NCI-H1930 (cell line): ENCODE measurements around the gene USP31.
"Not testable (repeated sequence)": the region's sequence is repeated elsewhere in the genome, so short reads cannot be mapped to it uniquely, and the experiment has no call there.

Experiments used
- DNase-seq, 2 experiments: peaks; one replicate each; lab custom pipeline; 2025; lab: John Stamatoyannopoulos, UW

USP31 gene

GRCh38 chr16:23160082-23160481, 10.8 kb upstream of the USP31 start:
- DNase-seq: no peak

GRCh38 chr16:23158114-23158513, 8.9 kb upstream of the USP31 start:
- no peak for DNase-seq

GRCh38 chr16:23156946-23157460, 7.8 kb upstream of the USP31 start:
- no peak for DNase-seq

- DNase-seq: no peak
These were observed 6.9 kb upstream of the USP31 start for GRCh38 chr16:23156110-23156509.

GRCh38 chr16:23155445-23156049, 6.3 kb upstream of the USP31 start:
- DNase-seq: no peak

GRCh38 chr16:23152386-23153178, 3.3 kb upstream of the USP31 start:
- no peak for DNase-seq

- DNase-seq: no peak
These were observed 727 bp upstream of the USP31 start for GRCh38 chr16:23149993-23150364.

- DNase-seq: peak in 1 of 2 experiments; percentile 47
These were observed 562 bp downstream of the USP31 start for GRCh38 chr16:23148513-23149266.

DNA sequence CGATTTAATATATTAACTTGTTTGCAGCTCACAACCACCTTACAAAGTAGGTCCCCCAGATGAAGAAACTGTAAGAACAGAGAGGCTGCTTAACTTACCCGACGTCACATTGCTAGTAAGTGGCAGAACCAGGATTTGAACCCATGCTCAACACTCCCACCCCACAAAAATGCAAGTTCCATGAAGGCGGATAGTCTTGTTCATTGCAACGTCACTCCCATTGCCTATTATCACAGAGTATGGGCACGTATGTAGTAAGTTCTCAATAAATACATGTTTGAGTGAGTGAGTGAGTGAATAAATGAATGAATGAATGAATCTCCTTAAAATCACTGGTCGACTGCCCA, 1.1 kb downstream of the USP31 start:
- DNase-seq: no peak

- no peak for DNase-seq
These were observed 1.6 kb downstream of the USP31 start for GRCh38 chr16:23147666-23148065.

- no peak for DNase-seq
These were observed 2.2 kb downstream of the USP31 start for GRCh38 chr16:23146877-23147601.

DNA sequence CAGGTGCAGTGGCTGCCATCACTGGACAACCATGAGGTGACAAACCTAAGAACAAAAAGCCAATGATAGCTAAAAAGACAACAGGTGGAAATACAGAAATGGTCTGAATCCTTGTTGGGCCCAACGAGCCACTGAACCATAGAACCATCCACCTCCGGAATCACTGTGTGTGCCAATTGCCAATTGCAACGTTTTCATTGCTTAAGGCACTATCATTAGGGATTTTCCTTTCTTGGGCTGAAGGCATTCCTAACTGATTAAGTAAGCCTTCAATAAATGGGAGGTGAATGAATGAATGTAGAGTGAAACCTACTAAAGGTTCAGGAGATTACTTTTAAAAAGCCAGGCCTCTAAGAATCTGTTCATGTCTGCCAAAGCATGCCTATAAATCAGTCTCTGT, 3.6 kb downstream of the USP31 start:
- DNase-seq: no peak

GRCh38 chr16:23145186-23145585, 4.1 kb downstream of the USP31 start:
- DNase-seq: no peak

- DNase-seq: not testable (repeated sequence)
These were observed 4.9 kb downstream of the USP31 start for GRCh38 chr16:23144393-23144792.

GRCh38 chr16:23143391-23143790, 5.9 kb downstream of the USP31 start:
- DNase-seq: no peak

DNA sequence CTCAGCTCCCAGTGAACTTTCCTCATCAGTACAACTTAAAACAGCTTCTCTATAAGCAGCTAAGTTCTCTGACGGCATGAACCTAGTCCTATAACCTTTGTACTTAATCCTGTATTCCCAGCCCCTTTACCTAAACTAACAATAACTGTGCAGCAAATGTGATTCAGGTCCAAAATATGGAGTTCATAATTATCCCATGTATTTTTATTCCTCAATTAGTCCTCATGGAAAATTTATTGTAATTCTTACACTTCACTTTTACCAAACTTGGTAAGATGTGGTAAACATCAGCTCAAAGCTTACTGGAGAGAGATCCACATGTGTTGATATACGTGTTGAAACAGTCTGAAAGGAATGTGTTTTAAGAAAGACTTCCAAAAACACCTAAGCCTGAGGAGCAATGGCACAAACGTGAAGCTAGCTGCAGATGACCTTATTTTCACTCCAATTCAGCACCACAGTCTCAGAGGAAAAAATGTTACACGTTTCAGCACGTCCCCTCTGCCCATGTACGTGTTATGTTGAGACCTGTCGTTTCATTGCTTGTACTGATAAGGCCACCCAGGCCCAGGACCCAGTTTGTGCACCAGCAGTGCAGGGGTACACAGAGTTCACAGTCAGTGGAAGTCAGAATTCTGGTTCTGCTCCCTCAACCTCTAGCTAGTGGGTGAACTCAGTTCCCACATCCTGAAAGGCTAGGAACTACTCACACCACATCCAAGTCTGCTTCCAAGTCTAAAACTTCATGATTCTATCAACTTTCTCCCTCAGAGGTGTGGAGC, 7.1 kb downstream of the USP31 start:
- no peak for DNase-seq

- DNase-seq: no peak
These were observed 7.8 kb downstream of the USP31 start for GRCh38 chr16:23141500-23141899.

DNA sequence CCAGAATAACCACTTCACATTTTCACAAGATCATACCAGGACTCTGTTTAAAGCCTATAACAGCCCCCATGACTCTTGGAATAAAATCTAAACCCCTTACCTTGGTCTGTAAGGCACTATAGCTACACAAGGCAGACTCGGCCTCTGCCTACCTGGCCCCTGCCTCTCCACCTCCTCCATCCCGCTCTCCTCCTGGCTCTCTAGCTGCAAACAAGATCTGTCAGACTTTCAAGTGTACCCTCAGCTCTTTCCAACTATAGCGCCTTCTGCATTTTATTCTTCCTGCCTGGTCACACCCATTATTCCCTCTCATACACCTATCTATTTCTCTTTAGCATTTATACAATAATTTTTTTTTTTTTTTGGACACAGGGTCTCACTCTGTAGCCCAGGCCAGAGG, 8.2 kb downstream of the USP31 start:
- DNase-seq: no peak

- DNase-seq: no peak
These were observed 9.1 kb downstream of the USP31 start for GRCh38 chr16:23140107-23140506.

DNA sequence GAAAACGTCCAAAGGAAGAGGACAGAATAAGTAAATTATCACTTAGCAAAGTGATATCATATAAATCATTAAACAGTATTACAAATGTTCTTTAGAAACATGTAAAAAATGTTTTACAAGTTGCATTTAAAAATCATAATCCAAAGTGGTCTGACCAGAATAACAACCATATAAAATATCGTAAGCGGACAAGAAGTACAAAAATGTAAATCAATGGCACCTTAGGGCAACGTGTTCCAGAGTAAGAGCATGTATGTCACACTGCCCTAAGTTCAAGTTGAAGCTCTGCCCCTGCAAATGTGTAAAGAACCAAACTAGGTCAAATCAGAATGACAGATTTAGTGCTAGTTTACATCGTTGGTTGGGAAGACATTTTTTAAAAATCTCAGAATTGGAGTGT, 11.4 kb downstream of the USP31 start:
- no peak for DNase-seq

GRCh38 chr16:23137256-23137655, 12.0 kb downstream of the USP31 start:
- DNase-seq: no peak

- DNase-seq: no peak
These were observed 15.0 kb downstream of the USP31 start for GRCh38 chr16:23134274-23134673.
